IPS-11a (cell line): ENCODE data around the gene SIGLEC12.

Experiments
- H3K4me3 ChIP-seq: one replicate; pipeline ENCODE4 v1.5.1; 2013; ENCODE audit warnings: low read depth, low read length, control low read depth

Gene SIGLEC12

DNA sequence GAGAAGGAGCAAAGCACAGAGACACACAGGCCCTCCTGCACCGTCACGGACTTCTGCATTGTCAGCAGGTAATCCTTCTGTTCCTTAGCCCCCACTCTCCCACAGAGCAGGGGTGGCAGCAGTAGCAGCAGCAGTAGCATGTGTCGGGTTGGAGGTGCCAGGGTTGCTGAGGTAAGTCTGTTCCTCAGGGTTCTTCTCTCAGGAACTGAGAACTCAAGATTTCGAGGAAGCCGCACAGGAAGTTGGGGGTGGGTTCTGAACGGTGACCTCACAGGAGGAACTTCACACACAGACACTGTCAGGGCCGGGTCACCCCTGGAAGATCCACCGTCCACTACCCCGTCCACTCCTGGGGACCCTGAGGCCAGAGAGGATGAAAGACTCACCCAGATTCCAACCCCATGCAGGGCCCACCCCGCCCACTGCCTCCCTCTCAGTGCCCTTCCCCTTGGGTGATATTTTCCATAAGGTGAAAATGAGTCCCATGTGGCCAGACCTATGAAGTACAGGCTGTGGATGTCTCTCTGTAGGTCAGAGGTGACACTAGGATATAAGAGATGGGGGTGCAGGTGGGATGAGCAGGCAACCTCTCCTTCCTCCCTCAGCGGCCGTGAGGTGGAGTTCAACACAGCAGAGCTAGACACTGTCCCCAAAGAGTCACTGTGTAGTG lies at the start of gene SIGLEC12:
Gene SIGLEC12 (minus strand): TSS at position 207 of the 670 bp plus-strand sequence. CDS start 67 bp downstream, at position 140.
- no peak within 1 kb of the TSS for H3K4me3 ChIP-seq

DNA sequence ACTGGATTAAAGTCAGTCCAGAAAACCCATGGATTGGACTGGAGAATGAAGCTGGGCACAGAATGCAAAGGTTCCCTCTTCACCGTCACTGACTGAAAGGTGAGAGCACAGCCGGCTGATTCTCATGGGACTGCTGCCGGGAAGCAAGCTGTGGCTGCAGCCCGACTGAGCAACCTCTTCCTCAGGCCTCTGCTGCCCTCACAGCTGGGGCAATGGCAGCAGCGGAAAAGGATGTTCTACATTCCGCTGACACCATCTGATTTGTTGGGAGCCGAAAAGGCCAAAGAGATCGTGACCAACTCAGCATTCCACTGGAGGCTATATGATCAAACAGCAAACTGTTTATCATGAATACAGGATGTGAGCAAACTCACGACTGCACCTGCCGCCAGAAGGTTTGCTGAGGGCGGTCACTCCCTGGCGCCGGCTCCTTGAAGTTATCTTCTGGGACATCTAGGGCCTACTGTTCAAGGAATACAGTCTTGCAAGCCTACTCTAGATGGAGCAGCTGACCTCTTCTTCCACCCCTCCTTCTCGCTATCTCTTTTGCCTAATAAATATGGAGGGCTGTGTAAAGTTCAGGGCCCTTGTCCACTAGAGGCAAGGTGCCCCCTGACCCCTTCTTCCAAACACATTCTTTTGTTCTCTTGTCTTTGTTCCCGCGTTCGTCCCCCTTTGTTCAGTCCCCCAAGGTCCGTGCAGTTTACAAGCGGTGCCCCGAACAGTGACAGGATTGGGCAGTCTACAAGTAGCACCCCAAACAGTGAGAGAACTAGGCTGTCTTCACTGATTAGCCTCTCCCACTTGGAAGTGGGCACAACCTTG lies 49.5 kb upstream of the SIGLEC12 start:
- no peak overlapping the region for H3K4me3 ChIP-seq

DNA sequence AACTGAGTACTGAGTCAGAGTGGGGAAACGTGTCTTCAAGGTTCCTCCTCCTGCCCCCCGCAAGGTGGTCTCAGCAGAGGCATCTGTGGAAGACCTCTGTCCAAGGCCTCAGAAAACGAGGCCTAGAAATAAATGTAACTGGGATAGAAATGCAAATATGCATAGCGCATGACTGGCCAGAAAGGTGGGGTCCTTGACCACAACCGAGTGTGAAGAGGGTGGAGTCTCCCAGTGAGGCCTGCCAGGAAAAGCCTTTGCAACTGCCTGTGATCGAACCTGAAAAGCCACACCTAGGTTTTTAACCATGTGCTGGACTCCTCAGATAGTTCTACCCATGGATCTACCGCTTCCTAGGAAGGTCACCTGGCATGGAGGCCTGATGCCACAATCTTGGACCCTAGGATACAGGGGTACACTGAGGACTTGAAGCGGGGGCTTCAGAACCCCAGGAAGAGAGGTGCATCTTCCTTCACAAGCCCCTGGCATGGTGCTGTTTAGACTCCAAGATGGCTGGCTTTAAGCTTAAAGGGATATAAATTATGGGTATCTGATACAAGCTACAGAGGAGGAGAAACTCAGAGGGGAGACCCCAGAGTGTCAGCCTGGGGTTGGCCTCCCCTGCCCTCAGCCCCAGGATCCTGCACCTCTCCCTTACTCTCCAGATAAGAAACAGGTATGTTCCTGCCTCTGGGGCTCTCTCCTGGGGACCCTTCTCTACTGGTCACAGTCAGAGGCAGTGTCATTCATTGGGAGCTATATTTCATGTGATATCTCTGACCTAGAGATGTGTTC lies 48.1 kb upstream of the SIGLEC12 start:
- no peak overlapping the region for H3K4me3 ChIP-seq

DNA sequence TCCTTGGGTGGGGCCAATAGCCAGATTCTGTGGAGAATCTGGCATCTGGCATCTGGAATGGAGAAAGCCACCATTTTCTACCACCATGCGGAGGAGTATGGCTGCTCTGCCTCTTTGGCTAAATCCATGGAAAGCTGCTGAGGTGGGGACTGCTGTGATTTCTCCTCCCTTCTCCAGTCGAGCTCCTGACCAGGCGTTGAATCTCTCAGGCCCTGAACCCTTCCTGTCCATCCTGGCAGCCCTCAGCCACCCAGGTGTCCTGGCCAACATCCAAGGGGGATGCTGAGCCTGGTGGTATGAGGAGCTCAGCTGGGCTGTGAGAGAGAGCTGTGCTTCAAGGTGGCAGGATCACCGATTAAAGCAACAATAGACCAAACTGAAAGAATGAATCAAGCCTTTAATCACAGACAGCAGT lies 47.3 kb upstream of the SIGLEC12 start:
- no peak overlapping the region for H3K4me3 ChIP-seq

DNA sequence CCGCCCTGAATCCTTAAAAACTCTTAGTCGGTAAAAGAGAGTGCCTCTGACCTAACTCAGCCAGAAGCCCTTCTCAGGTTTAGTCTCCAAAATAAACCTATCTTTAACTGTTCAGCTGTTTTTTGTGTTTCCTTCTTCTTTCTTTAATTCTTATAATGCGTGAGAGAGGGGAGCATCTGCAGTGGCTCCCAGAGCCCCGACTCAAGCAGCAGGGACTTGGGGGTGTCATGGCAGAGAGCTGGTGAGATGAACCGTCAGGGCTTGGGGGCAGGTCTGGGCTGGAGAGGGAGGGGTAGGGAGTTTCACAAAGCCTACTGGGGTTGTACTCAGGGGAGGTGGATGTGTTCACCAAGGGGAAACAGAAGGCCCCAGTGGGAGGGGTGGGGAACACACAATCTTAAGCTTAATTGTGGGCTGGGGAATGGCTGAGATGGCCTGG lies 46.6 kb upstream of the SIGLEC12 start:
- no peak overlapping the region for H3K4me3 ChIP-seq

DNA sequence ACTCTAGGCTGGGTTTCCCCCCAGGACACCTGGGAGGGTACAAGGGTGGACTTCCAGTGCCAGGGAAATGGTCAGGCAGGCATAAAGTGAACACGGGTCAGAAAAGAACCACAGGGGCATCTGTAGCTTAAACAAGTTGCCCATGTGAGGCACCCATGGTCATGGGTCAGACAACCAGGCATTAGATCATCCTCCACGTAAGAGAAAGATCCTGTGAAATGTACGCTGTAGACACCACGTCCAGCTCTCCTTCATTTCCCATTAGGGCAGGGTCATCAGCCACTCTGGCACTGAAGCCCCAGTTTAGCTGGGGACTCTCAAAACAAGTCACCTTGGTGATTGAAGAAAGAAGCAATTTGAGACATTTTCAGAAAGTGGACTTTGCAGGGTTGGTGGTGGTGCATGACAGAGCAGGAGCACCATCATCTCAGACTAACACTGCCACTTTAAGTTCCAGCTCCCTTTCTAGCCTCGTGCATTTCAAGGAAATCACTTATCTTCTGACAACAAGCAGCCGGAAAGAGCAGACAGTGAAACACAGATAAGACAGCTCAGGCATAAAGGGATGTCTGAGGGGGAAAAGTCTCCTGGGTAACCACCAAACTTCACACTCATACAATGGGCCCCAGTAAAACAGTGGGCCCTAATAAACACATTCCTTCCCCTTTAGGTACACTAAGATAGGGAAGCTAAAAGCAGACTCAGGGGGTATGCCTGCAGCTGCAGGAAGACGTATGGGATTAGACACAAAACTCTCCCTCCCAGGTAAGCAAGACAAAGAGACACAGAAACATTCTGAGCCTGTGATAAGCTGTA lies 46.0 kb upstream of the SIGLEC12 start:
- H3K4me3 ChIP-seq, result no peak overlapping the region

DNA sequence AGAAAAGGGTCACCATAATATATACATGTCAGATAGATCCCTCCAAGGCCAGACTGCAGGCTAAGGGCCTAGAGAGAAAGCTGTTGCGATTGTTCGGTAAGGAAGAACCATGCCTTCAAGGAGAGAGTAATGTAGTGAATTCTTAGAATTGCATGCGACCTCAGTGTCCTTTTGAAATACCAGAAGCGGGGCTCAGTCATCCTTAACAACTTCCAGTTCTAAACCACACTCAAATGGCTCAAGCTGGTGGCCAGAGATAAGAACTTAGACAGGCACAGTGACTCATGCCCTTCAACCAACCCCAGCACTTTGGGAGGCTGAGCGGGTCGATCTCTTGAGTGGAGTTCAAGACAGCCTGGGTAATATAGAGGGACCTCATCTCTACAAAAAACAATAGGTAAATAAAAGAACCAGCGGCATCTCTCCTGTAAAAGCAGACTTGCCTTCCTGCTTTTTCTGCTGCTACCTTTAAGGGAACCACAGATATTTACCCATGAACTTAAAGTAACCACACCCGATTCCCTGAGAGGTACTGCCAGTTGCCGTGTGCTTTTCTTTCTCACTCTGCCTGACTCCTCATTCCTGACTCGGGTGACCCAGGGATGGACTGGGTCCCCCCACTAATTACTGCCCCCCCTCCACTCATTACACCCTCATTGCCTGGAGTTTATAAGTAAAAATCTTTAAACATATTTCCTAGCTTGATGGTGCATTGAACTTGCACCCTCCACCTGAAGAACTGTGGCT lies 45.2 kb upstream of the SIGLEC12 start:
- no peak overlapping the region for H3K4me3 ChIP-seq

DNA sequence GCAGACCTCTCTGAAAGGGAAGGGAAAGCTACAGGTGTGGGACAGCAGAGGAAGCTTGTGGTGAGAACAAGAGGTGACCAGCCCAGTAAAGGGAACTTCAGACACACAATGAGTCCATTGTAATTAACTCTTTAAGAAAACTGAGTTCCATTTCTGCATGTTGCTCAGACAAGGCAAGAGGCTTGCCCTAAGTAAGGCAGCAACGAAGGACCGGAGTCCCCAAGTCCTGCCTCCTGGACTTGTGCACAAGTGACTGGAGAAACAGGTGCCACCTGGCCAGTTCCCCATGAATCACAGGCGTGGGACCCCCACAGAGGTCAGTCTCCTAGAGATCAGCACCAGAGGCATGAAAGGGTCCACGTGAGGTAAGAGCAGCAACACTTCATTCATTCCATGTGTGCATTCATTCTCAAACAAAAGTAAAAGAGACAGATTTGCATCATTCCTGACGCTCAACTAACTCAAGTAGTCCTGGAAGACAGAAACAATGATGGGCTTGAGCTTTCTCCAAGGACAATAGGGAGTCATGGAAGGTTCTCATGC lies 44.6 kb upstream of the SIGLEC12 start:
- H3K4me3 ChIP-seq, result no peak overlapping the region

DNA sequence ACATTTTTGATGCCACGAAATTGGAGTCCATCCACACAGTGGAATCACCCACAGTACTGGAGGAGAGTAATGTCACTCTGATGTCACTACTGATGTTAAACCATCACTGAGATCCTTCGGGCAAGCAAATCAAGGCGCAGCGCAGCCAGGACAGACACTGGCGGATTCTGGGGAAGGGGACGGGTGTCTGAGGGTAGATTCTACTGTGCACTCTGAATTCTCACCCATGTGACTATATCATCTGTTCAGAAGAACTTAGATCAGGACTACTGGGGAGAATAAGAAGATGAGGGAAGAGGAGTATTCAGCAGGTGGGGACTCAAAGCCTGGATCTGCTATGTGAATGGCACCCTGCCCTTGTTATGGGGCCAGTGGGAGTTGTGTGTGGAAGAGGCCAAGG lies 42.4 kb upstream of the SIGLEC12 start:
- H3K4me3 ChIP-seq, result no peak overlapping the region

DNA sequence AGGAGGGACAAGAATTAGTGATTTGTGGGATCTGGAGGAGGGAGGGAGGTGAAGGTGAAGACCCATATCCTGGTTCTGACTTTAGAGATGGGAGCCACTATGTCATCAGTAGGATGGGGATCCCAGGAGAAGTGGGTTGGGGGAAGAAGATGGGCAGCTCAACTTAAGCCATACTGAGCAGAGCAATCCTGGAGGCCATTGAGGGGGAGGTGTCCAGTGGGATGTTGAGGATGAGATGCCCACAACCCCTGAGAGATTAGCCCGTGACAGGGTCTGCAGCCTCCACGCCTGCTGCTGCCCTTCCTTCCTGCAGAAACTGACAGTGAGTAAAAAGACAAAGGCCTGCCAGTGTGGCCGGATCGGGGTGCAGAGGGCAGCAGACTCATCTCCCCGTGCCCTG lies 41.1 kb upstream of the SIGLEC12 start:
- H3K4me3 ChIP-seq, result no peak overlapping the region

DNA sequence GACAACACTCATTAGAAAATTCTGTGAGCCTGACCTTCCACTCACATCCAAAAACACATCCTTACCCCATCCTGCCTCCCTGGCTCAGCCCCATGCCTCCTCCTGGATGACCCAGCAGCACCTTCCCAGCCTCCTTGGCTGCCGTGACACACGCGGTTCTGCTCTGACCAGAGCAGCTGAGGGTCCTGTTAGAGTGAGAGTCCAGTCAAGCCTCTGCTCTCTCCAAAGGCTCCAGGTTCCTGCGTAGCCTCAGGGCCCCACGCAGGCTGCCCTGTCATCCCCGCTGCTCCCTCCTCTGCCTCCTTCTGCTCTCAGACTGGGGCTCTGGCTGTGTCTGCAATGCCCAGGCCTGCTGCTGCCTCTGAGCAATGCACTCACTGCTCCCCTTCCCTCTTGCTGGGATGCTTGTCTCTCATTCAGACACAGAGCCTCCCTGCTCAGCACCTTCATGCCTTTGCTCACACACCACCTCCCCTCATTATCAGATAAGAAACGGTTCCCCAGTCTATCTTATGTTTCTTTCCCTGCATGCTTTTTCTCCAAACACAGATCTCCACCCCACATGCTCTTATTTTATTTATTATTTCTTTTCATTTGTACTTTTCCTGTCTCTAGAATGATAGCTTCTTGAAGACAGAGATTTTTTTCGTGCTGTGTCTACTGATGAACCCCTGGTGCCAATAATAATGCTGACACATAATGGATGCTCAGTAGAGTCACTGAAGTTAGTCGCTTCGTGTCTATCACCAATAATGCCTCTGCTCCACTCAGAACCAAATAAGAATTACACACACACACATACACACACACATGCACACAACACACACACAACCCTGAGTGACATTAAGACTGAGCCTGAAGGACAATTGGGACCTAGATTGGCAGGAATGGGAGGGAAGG lies 40.1 kb upstream of the SIGLEC12 start:
- no peak overlapping the region for H3K4me3 ChIP-seq

DNA sequence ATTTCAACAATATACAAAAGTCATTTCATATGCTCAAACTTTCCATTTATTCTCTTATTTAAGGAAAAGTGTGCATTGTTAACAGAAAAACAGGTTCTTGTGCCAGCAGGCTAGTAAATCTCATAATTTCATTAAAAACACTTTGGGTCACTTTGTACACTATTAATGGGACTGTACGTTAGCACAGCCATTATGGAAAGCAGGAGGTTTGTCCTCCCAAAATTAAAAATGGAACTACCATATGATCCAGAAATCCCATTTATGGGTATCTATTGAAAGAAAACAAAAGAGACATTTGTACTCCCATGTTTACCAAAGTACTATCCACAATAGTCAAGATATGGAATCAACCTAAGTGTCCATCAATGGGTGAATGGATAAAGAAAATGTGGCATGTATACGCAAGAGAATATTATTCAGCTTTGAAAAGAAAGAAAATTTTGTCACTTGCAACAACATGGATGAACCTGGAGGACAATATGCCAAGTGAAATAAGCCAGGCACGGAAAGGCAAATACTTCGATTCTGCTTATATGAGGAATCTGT lies 38.3 kb upstream of the SIGLEC12 start:
- no peak overlapping the region for H3K4me3 ChIP-seq

DNA sequence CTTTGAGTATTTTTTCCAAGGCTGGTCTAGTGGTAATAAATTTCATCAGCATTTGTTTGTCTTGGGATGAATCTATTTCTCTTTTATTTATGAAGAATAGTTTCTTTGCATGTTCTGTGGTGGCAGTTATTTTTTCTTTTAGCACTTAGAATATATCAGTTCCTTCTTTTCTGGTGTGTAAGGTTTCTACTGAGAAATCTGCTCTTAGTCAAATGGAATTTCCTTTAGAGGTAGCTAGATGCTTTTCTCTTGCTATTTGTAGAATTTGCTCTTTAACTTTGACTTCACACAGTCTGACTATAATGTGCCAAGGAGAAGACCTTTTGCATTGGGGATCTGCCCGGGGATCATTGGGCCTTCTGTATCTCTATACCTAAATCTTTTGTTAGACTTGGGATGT lies 33.9 kb upstream of the SIGLEC12 start:
- H3K4me3 ChIP-seq, result no peak overlapping the region

DNA sequence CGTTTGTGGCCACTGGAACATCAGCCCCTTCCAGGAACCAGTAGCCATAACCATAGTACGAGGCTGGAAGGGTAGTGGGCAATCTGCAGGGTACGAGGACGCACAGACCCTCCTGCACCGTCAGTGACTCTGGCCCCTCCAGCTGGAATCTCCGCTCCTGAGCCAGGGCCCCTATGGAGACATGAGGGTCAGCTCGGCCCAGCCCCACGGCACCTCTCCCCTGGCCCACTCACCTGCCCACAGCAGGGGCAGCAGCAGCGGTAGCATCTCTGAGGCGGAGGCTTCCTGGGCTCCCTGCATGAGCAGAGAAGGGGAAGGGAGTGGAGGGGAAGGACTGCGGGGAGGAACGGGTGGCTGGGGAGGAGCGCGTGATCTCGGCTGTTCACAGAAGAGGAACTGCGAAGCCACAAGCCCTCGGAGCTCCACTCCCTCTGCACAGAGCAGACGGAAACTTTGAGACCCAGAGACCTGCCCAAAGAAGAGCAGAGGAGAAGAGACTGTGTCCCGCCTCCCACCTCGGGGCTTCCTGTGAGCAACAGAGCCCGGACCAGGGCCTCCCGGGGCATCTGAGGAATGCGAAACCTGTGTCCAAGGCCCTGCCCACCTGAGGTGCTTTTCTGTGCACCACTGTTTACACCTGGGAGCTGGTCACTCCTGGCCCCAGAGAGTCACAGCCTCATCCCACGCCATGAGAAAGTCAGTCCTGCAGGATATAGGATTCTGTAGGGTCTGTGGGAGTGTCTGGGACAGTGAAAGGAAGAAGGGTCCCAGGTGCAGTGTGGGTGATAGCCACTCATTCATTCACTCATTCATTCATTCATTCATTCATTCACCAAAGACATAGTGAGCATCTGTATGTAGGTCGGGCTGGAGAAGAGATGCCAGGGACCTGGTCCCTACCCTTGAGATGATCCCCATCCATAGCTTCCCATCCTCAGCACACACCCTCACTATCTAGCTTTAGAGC lies 30.0 kb upstream of the SIGLEC12 start, which contains the start of gene SIGLEC6:
Gene SIGLEC6 (minus strand): TSS at position 322 of the 967 bp plus-strand sequence. CDS start 22 bp downstream, at position 300.
- no peak within 1 kb of the TSS for H3K4me3 ChIP-seq

DNA sequence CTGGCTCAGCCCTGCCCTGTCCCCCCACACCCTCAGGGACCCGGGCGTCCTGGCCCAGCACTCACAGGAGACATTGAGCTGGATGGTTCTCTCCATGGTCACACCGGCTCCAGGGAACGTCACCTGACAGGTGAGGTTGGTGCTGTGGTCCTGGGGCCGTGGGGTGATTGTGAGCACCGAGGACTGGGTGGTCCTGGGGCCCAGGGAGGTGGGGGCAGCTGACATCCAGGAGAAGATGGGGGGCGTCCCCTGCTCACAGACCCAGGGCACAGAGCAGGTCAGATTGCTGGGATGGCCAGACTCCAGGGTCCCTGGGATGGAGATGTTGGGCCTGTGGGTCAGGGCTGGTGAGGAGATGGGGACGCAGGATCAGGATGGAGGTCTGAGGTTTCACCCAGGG lies 29.0 kb upstream of the SIGLEC12 start:
- H3K4me3 ChIP-seq, result no peak overlapping the region

DNA sequence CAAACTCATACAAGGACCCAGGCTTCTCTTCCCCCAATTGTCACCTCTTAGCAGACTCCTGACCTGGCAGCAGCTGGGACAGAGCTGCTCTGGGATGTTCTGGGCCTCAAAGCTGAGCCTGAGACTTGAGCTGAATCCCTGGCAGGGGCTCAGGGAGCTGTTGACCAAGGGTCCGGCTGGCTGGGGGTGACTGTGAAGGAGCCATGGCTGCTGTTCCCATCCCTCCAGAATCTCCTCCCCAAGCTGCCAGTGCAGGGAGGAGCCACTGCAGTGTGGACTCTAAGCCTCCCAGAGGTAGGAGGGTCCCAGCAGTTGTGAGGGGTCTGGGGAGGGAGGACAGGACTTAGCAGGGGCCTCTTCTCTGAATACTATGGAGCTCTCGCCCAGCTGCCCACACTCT lies 27.7 kb upstream of the SIGLEC12 start:
- H3K4me3 ChIP-seq, result no peak overlapping the region

DNA sequence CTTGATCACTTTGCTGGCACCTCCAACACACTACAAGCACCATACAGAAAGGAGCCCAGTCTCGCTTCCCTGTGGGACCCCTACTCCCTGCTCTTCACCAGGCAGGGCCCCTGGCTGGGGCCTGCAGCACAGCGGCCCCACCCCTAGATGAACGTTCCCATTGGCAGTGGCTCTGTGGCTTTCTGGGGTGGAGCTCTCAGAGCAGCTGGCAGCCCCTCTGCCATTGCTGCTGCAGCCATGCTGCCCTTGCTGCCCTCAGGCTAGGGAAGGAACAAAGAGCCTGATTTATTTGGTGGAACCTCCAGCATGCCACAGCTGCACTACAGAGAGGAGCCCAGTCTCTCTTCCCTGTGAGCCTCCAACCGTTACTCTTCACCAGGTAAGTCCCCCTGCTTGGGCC lies 24.1 kb upstream of the SIGLEC12 start:
- no peak overlapping the region for H3K4me3 ChIP-seq
